ENCODE data around the gene NDFIP1.

DNA sequence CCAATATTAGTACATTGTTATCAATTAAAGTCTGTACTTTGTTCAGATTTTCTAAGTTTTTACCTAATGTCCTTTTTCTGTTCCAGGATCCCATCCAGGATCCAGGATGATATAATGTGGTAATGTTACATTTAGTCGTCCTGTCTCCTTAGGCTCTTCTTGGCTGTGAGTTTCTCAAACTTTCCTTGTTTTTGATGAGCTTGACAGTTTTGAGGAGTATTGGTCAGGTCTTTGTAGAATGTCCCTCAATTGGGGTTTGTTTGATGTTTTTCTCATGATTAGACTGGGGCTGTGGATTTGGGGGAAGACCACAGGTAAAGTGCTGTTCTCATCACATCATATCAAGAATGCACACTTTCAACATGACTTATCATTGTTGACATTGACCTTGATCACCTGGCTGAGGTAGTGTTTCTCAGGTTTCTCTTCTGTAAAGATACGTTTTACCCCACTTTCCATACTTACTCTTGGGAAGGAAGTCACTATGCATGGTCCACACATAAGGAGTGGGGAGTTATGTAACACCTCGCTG lies 9.6 kb downstream of the NDFIP1 start:
- no peak for TF ChIP-seq POLR2A (IDR thresholded peaks at IDR 0.05)
- TF ChIP-seq, protein P1, sequence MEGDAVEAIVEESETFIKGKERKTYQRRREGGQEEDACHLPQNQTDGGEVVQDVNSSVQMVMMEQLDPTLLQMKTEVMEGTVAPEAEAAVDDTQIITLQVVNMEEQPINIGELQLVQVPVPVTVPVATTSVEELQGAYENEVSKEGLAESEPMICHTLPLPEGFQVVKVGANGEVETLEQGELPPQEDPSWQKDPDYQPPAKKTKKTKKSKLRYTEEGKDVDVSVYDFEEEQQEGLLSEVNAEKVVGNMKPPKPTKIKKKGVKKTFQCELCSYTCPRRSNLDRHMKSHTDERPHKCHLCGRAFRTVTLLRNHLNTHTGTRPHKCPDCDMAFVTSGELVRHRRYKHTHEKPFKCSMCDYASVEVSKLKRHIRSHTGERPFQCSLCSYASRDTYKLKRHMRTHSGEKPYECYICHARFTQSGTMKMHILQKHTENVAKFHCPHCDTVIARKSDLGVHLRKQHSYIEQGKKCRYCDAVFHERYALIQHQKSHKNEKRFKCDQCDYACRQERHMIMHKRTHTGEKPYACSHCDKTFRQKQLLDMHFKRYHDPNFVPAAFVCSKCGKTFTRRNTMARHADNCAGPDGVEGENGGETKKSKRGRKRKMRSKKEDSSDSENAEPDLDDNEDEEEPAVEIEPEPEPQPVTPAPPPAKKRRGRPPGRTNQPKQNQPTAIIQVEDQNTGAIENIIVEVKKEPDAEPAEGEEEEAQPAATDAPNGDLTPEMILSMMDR (IDR thresholded peaks at IDR 0.05) = no peak

All from Peyer's patch (tissue), 4 donors.